NCI-H226 (cell line): ENCODE results near the gene RNF151.
"Not testable (repeated sequence)": the region's sequence is repeated elsewhere in the genome, so short reads cannot be mapped to it uniquely, and the experiment has no call there.

Experiments used
- DNase-seq: peaks from one replicate; pipeline ENCODE4 v3.0.0-alpha.2; 2015

Gene RNF151, protein sequence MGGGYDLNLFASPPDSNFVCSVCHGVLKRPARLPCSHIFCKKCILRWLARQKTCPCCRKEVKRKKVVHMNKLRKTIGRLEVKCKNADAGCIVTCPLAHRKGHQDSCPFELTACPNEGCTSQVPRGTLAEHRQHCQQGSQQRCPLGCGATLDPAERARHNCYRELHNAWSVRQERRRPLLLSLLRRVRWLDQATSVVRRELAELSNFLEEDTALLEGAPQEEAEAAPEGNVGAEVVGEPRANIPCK

GRCh38 chr16:1966460-1966859, at the start of gene RNF151:
Gene RNF151 (plus strand): TSS chr16:1966856. CDS start chr16:1966882, 26 bp downstream.
- DNase-seq: no peak

DNA sequence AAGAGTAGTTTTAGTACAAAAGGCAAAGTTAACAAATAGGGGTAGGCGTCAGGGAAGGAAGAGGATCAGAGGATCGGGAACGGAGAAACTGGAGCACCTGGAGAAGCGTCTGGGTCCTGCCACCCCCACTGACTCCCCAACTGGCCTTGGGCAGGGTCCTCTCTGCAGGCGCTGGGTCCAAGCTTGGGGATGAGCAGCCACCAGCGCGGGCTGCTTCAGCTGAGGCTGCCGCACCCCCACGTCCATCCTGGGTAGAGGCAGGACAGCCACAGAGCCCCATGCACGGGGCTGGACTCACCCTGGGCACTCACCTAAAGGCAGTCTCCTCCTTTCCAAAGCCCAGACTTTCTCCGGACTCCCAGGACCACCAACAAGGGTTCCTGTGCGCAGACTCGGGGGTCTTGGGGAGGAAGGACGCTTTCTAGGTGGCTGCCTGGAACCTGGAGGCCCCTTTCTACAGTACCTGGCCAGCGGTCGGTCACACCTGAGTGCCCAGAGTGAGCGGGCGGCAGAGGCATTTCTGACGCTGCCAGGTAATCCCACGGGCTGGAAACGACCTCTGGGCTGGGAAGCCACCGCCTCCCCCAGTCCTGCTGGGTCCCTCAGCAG, 49.5 kb upstream of the RNF151 start:
- DNase-seq: no peak

GRCh38 chr16:1917665-1918350, 48.8 kb upstream of the RNF151 start:
- no peak for DNase-seq

DNA sequence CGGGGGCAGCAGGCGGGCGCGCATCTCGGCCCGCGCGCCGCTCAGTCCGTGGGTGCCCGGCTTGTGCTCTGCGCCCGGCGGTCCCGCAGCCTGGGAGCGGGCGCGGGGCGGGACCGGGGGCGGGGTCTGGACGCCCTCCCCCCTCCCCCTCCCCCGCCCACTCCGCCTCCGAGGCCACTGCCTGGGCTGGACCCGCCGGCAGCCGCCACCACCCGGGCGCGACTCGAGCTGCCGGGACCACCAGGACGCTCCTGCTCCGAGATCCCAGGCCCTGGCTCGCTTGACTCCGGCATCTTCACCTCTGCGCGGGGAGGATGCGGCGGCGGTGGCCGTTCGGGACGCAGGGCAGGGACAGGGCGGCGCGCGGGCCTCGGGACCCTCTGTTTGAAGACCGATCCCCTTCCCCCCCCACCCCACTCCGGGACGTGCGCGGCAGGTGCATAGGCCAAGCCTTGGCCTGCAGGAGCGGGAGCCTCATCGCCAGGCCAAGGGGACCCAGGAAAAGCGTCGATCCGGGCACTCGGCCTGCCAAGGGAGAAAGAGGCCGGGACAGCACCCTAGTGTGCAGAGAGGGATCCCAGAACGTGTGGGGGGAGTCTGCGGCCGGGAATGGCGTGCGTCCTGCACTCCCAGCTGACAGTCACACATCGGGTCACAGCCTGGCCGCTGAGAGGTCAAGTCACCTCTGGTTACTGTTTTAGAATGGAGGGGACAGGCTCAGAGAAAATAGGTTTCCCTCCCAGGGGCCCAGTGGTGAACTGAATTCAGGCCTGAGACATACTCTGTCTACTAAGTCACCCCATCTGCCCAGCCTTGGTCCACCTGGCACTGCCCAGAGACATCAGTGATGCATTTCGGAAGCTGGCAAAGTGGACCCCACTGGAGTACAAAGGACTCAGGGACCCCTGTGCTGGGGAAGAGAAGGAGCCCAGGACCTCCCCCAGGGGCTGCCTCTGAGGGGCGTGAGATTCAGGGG, 48.0 kb upstream of the RNF151 start, which contains the start of gene HS3ST6:
Gene HS3ST6, minus strand, starts transcription at position 65 of the 976 bp plus-strand sequence. CDS start 92 bp downstream, outside the sequence.
- no peak for DNase-seq

DNA sequence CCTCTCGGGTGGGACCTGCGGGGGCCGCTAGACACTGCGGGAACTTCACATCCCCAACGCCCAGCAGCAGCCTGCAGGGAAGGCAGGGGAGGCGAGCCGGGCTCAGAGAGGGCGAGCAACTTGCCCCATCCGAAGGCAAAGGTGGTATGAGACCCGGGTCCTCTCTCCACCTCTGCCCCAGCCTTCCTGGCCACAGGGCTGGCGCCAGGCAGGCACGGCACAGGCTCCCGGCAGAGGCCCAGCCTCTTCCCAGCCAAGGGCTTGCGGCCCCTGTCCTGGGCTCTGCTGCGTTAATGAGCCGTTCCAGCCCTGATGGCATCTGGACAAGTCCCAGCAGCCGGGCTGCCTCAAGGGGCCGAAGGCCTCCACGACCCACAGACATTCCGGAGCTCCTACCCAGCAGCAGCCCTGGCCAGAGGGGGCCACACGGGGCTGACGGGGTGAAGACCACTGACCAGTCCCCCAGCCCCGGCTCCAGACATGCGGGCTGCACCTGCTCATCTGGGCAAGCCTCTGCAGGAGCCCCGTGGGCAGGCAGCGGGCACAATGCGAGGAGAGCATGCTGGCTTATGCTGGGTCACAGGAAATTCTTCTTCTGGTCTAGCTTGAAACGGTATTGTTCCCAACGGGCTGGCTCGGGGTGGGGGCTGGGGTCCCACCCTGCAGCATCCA, 47.2 kb upstream of the RNF151 start:
- DNase-seq: no peak

DNA sequence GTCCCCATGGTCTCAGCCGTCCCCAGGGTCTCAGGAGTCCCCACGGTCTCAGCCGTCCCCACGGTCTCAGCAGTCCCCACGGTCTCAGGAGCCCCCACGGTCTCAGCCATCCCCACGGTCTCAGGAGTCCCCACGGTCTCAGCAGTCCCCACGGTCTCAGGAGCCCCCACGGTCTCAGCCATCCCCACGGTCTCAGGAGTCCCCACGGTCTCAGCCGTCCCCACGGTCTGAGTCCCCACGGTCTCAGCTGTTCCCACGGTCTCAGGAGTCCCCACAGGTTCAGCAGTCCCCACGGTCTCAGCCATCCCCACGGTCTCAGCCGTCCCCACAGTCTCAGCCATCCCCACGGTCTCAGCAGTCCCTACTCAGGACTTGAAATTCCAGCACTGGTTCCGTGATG, 46.5 kb upstream of the RNF151 start:
- DNase-seq: not testable (repeated sequence)

DNA sequence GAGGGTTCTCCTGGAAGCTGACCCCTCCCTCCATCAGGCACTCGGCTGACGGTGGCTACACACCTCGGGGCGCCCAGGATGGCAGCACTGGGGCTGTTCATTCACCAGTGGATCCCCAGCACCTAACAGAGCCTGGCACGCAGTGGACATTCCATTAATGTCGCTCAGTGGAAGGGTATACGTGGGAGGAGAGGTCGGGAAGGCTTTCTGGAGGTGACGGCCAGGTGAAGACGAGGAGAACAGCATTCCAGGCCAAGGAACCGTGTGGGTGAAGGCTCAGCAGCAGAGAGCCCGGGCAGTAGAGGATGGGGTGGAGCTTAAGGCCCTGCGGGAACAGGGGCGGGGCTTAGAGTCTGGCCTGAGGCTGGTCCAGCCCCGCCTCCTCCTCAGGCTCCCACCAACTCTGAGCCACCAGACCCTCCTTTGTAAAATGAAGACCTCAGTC, 45.9 kb upstream of the RNF151 start:
- no peak for DNase-seq

- no peak for DNase-seq
Observed at GRCh38 chr16:1922357-1922756, 44.3 kb upstream of the RNF151 start.

- peak; percentile 83 for DNase-seq
Observed at GRCh38 chr16:1923299-1924034, 43.2 kb upstream of the RNF151 start.

DNA sequence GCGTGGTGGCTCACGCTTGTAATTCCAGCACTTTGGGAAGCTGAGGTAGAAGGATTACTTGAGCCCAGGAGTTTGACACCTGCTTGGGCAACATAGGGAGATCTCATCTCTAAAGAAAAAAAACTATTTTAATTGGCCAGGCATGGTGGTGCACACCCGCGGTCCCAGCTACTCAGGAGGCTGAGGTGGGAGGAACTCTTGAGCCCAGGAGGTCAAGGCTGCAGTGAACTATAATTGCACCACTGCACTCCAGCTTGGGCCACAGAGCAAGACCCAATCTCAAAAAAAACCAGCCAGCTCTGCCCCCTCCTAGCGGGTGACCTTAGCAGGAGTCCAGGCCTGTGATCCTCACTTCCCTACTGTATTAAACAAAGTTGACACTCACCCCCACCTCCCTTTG, 42.6 kb upstream of the RNF151 start:
- no peak for DNase-seq

DNA sequence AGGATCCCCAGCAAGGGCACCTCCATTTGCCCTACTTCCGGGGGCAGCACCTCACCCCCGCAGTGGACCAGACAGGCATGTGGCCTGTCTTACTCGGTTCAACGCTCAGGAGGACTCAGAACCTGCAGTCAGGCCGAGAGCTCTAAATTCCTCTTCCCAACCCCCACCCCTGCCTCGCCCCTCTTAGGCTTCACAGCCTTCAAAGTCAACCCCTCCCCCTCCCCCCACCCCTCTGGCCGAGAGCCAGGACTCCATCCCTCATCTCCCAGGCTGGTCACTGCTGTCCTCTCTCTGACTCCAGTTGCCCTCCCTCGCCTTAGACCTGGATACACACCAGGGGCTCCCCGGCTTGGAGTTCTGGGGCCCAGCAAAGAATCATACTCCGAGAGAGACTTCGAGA, 40.4 kb upstream of the RNF151 start:
- DNase-seq: no peak

DNA sequence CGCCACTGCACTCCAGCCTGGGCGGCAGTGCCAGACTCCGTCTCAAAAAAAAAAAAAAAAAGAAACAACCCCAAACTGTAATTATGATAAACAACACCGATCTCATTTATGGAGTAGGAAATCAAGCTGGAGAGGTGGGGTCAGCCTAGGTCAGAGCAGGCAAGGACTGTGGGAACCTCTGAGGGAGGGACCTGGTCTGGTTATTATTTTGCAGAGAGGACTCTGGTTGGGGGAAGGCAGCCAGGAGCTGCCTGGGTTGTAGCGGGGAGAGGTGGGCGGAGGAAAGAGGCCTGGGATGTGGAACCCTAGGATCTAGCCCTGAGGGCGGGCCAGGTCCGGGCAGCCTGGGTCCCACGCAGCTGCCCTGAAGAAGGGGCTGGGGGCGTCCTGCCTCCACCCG, 37.6 kb upstream of the RNF151 start:
- no peak for DNase-seq

DNA sequence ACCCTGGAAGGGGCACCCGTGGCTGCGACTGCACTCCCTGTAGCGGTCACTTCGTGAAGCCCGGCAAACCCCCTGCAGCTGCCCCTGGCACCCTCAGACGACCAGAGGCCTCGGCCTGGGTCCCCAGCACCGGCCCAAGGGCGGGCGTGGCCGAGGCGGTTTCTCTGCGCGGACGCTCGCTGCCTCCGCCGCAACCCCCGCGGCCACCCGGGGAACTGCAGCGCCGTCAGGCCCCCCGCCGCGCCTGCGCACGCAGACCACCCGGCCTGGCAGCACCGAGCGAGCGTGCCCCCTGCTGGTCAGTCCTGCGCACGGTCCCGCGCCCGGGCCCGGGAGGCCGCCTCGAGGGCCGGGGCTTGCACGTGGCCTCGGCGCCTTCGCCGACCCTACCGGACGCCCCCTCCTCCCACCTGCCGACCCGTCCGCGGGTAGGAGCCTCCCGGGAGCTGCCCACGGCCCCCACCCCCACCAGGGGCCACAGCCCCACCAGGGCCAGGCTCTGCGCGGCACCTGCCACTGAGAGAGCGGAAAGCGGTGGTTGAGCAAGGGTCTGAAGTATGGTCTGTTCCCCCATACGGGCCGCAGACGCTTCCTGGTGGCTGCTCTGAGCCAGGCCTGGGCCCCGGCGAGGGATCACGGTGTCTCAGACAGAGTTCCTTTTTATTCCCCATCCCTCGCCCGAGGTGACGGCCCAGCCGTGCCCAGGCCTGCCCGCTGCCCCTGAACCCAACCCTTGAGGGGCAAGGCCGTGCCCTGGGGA, 36.9 kb upstream of the RNF151 start:
- DNase-seq: peak; percentile 71

GRCh38 chr16:1930338-1930720, 36.3 kb upstream of the RNF151 start:
- no peak for DNase-seq

DNA sequence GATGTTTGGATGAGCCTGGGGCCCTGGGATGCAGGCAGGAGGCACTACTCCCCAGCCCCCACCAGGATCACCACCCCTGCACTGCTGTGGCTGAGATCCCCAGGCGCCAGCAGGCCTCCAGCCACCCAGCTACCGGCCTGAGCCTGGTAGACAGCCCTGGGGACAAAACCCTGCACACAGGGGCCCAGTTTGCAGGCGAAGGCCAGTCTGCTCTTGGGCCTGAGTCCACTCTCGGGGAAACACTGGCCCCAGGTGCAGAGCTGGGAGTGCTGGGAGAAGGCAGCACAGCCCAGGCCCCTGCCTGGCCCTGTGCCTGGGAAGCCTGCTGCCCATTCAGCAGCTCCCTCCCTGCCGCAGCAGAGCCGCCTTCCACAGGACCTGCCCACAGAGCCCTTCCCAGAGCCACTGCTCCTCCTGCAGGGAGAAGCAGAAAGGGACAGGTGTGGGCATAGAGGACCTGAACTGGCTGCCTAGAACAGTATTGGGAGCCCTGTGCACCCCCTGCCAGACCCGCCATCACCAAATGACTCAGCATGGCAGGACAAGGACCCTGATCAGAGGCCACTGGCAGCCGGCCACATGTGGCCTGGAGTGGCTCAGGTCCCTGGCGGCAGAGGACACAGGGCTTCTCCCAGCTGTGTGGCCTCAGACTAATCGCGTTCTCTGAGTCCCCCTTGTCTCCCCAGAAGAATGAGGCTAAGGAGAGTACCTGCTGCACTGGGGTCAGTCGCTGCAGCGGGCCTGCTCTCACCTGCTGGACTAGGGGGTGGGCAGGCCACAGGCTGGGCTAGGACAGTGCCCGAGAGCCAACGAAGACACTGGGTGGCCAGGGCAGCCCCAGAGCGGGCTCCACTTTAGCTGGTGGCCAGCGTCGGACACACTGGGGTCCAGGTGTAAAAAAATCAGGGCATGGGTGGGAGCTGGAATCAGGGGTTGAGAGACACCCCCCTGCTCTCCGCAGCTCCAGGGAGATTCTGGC, 34.3 kb upstream of the RNF151 start:
- peak; percentile 20 for DNase-seq

DNA sequence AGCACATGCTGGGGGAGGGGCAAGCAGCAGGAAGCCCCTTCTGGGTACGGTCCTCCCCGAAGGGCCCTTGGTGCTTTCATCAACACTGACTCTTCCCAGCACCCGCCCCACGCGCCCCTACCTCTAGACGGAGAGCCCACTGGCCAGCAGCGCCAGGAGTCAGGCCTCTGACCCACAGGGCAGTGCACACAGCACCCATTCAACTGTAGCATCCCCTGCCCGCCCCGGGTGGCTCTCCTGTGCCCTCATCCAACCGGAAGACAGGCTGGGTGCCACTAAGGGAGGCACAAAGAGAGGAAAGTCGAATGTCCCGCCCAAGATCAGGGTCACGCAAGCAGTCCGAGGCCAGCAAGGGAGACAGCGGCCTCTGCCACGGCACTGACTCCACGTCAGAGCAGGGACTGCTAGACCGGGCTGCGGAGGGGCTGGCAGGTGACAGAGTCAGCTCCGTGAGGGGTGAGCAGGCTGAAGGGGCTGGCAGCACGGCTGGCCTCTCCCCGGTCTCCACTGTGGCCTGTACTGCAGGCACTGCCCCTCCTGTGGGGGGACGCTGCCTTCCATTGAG, 33.5 kb upstream of the RNF151 start:
- no peak for DNase-seq

GRCh38 chr16:1936945-1937479, 29.6 kb upstream of the RNF151 start:
- DNase-seq: no peak

GRCh38 chr16:1938316-1938715, 28.3 kb upstream of the RNF151 start:
- no peak for DNase-seq

DNA sequence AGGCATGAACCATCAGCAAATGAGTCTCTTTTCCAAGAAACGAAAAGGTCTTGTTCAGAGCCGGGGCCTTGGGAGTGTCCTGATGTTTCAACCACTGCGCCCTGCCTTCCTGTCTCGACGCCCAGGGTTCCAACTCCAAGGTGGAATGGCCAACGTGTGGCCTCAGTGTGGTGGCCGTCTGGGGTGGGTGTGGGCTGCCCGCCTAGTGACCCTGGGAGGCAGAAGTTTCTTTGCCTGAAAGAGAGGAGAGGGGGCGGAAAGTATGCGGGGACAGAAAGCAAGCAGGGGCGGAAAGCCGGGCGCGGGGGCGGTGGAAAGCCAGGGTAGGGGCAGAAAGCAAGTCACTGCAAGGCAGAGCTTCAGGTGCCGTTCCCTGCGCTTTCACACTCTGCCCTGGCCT, 27.7 kb upstream of the RNF151 start:
- DNase-seq: no peak
